ENCODE measurements around the gene SPG11.
"Not testable (repeated sequence)": the region's sequence is repeated elsewhere in the genome, so short reads cannot be mapped to it uniquely, and the experiment has no call there.

DNA sequence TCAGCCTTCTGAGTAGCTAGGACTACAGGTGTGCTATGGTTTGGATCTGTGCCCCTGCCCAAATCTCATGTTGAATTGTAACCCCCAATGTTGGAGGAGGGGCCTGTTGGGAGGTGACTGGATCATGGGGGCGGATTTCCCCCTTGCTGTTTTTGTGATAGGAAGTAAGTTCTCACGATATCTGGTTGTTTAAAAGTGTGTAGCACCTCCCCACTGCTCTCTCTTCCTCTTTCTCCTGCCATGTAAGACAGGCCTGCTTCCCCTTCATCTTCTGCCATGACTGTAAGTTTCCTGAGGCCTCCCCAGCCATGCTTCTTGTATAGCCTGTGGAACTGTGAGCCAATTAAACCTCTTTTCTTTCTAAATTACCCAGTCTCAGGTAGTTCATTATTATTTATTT, 38.2 kb downstream of the SPG11 start:
- not testable (repeated sequence) for TF ChIP-seq ZNF274 (IDR thresholded peaks at IDR 0.05; ENCODE audit: low read depth, low read length); SUZ12 (IDR thresholded peaks at IDR 0.05; ENCODE audit: extremely low read depth, insufficient read depth, insufficient read length)

All from NT2/D1 (cell line).